Epithelial cell of proximal tubule (primary cell): ENCODE data around the gene TRIM9. TPM values are rescaled to one million over a fixed set of nuclear protein-coding genes. Genes with fewer than 3 reads are reported as not detected.

Source experiments
- DNase-seq: peaks from one replicate; pipeline ENCODE4 v3.0.0-alpha.2; 2011; ENCODE audit warnings: low read depth
- H3K4me3 ChIP-seq: 2 replicates; pipeline ENCODE4 v1.5.1; 2011; ENCODE audit warnings: low read depth, mild to moderate bottlenecking, low read length
- CTCF ChIP-seq: conservative IDR thresholded peaks from 2 replicates; pipeline ENCODE4 v1.5.1; 2012; ENCODE audit warnings: low read depth, mild to moderate bottlenecking, low read length
- total RNA-seq: library from RNA; depleted of rRNA; stranded (reverse); fragments of >200 nt; gene quantifications from 2 replicates; pipeline ENCODE4 v1.2.3, GENCODE V29; 2015

Gene TRIM9
- total RNA-seq, 1 donor from 2014 or later = 0.69 TPM

- no peak overlapping the region for H3K4me3 ChIP-seq
- DNase-seq = no peak
- no peak for TF ChIP-seq CTCF
These were observed 53.8 kb downstream of the TRIM9 start for GRCh38 chr14:51041108-51041531.

- H3K4me3 ChIP-seq = no peak overlapping the region
- DNase-seq = no peak
- no peak for TF ChIP-seq CTCF
These were observed 55.7 kb downstream of the TRIM9 start for GRCh38 chr14:51039252-51039651.

- no peak for DNase-seq
- TF ChIP-seq CTCF = no peak
- no peak overlapping the region for H3K4me3 ChIP-seq
These were observed 59.2 kb downstream of the TRIM9 start for GRCh38 chr14:51035611-51036192.

GRCh38 chr14:51028851-51029754 lies 65.8 kb downstream of the TRIM9 start:
- no peak for TF ChIP-seq CTCF
- no peak overlapping the region for H3K4me3 ChIP-seq
- no peak for DNase-seq

GRCh38 chr14:51028361-51028760 lies 66.5 kb downstream of the TRIM9 start:
- no peak for TF ChIP-seq CTCF
- H3K4me3 ChIP-seq = no peak overlapping the region
- no peak for DNase-seq

GRCh38 chr14:51024377-51024776 lies 70.5 kb downstream of the TRIM9 start:
- no peak for DNase-seq
- TF ChIP-seq CTCF = no peak
- no peak overlapping the region for H3K4me3 ChIP-seq
